Measurements from ENCODE around the gene PLCD3.
A peak's percentile ranks its signal among the peaks of the same experiment; 100 is the strongest.

PLCD3 gene

GRCh38 chr17:45101883-45102811 is 30.2 kb downstream of the PLCD3 start:
- peak; percentile 63 for DNase-seq (ENCODE audit: low spot score)

- DNase-seq (ENCODE audit: low spot score) = no peak
Measured at GRCh38 chr17:45101546-45101882, 30.8 kb downstream of the PLCD3 start.

- peak; percentile 87 for DNase-seq (ENCODE audit: low spot score)
Measured at GRCh38 chr17:45098869-45099616, 33.3 kb downstream of the PLCD3 start.

GRCh38 chr17:45098081-45098868 is 34.0 kb downstream of the PLCD3 start:
- DNase-seq (ENCODE audit: low spot score) = no peak

- DNase-seq (ENCODE audit: low spot score) = no peak
Measured at GRCh38 chr17:45096926-45097325, 35.4 kb downstream of the PLCD3 start.

- DNase-seq (ENCODE audit: low spot score) = peak; percentile 47
Measured at GRCh38 chr17:45096141-45096540, 36.2 kb downstream of the PLCD3 start.

- no peak for DNase-seq (ENCODE audit: low spot score)
Measured at GRCh38 chr17:45093444-45094110, 38.7 kb downstream of the PLCD3 start.

GRCh38 chr17:45092911-45093430 is 39.3 kb downstream of the PLCD3 start:
- peak; percentile 92 for DNase-seq (ENCODE audit: low spot score)

- no peak for DNase-seq (ENCODE audit: low spot score)
Measured at GRCh38 chr17:45091778-45092425, 40.4 kb downstream of the PLCD3 start.

GRCh38 chr17:45090711-45091110 is 41.6 kb downstream of the PLCD3 start:
- DNase-seq (ENCODE audit: low spot score) = no peak

GRCh38 chr17:45088741-45089140 is 43.6 kb downstream of the PLCD3 start:
- DNase-seq (ENCODE audit: low spot score) = no peak

- DNase-seq (ENCODE audit: low spot score) = no peak
Measured at GRCh38 chr17:45087978-45088377, 44.3 kb downstream of the PLCD3 start.

GRCh38 chr17:45087504-45087975 is 44.8 kb downstream of the PLCD3 start:
- no peak for DNase-seq (ENCODE audit: low spot score)

- no peak for DNase-seq (ENCODE audit: low spot score)
Measured at GRCh38 chr17:45086865-45087503, 45.3 kb downstream of the PLCD3 start.

- no peak for DNase-seq (ENCODE audit: low spot score)
Measured at GRCh38 chr17:45086391-45086790, 45.9 kb downstream of the PLCD3 start.

GRCh38 chr17:45081047-45081703 is 51.1 kb downstream of the PLCD3 start:
- DNase-seq (ENCODE audit: low spot score) = no peak

GRCh38 chr17:45077643-45078042 is 54.7 kb downstream of the PLCD3 start:
- no peak for DNase-seq (ENCODE audit: low spot score)

- DNase-seq (ENCODE audit: low spot score) = no peak
Measured at GRCh38 chr17:45073414-45074070, 58.8 kb downstream of the PLCD3 start.

- DNase-seq (ENCODE audit: low spot score) = no peak
Measured at GRCh38 chr17:45070809-45071208, 61.5 kb downstream of the PLCD3 start.
